Measurements from ENCODE around the gene TSPEAR.

TSPEAR gene

GRCh38 chr21:44535963-44536362 lies 175.4 kb downstream of the TSPEAR start:
- Histone ChIP-seq H3K27me3 (ENCODE audit: control insufficient read depth, low read length) (no peaks in the 10 kb centered on the region), H3K4me3 (ENCODE audit: low read length) (no peak overlapping the region), H3K79me2 (ENCODE audit: control insufficient read depth, low read length) (no peaks in the 10 kb centered on the region), H3K4me1 (ENCODE audit: control insufficient read depth, low read length) (no peaks in the 10 kb centered on the region), H3K9me3 (ENCODE audit: control insufficient read depth, insufficient read depth, low read length) (no peaks in the 10 kb centered on the region), H3K36me3 (ENCODE audit: control insufficient read depth, low read length) (no peaks in the 10 kb centered on the region), H3K4me2 (ENCODE audit: low read length) (no peak overlapping the region), H3K27ac (ENCODE audit: low read depth, low read length) (no peak overlapping the region), H4K20me1 (ENCODE audit: control insufficient read depth, insufficient read depth, low read depth, low read length) (no peaks in the 10 kb centered on the region), H3F3A (ENCODE audit: control insufficient read depth, insufficient read depth) (no peaks in the 10 kb centered on the region), H3K9me2 (replicated peaks; ENCODE audit: control insufficient read depth, low read length) (no peaks in the 10 kb centered on the region)
- TF ChIP-seq CTCF (IDR thresholded peaks at IDR 0.05; ENCODE audit: low read depth, low read length, poor library complexity, severe bottlenecking), result no peak
- TF ChIP-seq EZH2phosphoT487 (IDR thresholded peaks at IDR 0.05; ENCODE audit: borderline replicate concordance, low read length), result no peak

GRCh38 chr21:44534688-44535087 lies 176.7 kb downstream of the TSPEAR start:
- no peaks in the 10 kb centered on the region for H3K79me2 ChIP-seq (ENCODE audit: control insufficient read depth, low read length)
- H3K4me2 ChIP-seq (ENCODE audit: low read length), result no peak overlapping the region
- H3K9me2 ChIP-seq (replicated peaks; ENCODE audit: control insufficient read depth, low read length), result no peaks in the 10 kb centered on the region
- no peaks in the 10 kb centered on the region for H3K27me3 ChIP-seq (ENCODE audit: control insufficient read depth, low read length)
- H3F3A ChIP-seq (ENCODE audit: control insufficient read depth, insufficient read depth), result no peaks in the 10 kb centered on the region
- H3K4me1 ChIP-seq (ENCODE audit: control insufficient read depth, low read length), result no peaks in the 10 kb centered on the region
- H3K27ac ChIP-seq (ENCODE audit: low read depth, low read length), result no peak overlapping the region
- H3K9me3 ChIP-seq (ENCODE audit: control insufficient read depth, insufficient read depth, low read length), result no peaks in the 10 kb centered on the region
- no peaks in the 10 kb centered on the region for H4K20me1 ChIP-seq (ENCODE audit: control insufficient read depth, insufficient read depth, low read depth, low read length)
- TF ChIP-seq CTCF (IDR thresholded peaks at IDR 0.05; ENCODE audit: low read depth, low read length, poor library complexity, severe bottlenecking) (no peak), EZH2phosphoT487 (IDR thresholded peaks at IDR 0.05; ENCODE audit: borderline replicate concordance, low read length) (no peak)
- no peak overlapping the region for H3K4me3 ChIP-seq (ENCODE audit: low read length)
- H3K36me3 ChIP-seq (ENCODE audit: control insufficient read depth, low read length), result no peaks in the 10 kb centered on the region

DNA sequence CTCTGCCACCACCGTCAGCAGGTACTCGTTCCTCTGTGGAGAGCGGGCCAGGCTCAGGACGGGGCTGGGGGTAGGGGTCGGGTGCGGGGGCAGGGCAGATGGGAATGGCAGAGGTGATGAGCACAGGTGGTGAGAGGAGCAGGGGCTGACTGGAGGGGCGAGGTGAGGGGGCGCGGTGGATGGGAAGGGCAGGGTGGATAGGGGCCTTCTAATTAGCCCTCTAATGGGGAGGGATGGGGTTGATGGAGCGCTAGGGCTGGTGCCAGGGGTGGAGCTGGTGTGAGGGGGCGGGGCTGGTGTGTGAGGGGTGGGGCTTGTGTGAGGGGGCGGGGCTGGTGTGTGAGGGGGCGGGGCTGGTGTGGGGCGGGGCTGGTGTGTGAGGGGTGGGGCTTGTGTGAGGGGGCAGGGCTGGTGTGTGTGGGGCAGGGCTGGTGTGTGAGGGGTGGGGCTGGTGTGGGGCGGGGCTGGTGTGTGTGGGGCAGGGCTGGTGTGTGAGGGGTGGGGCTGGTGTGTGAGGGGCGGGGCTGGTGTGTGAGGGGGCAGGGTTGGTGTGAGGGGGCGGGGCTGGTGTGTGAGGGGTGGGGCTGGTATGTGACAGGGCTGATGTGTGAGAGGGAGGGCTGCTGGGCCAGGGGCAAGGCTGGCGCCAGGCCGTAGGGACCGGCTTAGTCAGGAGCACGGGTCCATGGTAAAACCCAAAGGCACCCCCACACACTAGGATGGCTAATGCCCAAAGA lies 177.3 kb downstream of the TSPEAR start:
- H3K4me3 ChIP-seq (ENCODE audit: low read length), result no peak overlapping the region
- H3K27me3 ChIP-seq (ENCODE audit: control insufficient read depth, low read length), result no peaks in the 10 kb centered on the region
- H3K4me2 ChIP-seq (ENCODE audit: low read length), result no peak overlapping the region
- no peaks in the 10 kb centered on the region for H3F3A ChIP-seq (ENCODE audit: control insufficient read depth, insufficient read depth)
- no peaks in the 10 kb centered on the region for H3K36me3 ChIP-seq (ENCODE audit: control insufficient read depth, low read length)
- H3K4me1 ChIP-seq (ENCODE audit: control insufficient read depth, low read length), result no peaks in the 10 kb centered on the region
- TF ChIP-seq CTCF (IDR thresholded peaks at IDR 0.05; ENCODE audit: low read depth, low read length, poor library complexity, severe bottlenecking), result no peak
- no peaks in the 10 kb centered on the region for H3K79me2 ChIP-seq (ENCODE audit: control insufficient read depth, low read length)
- no peaks in the 10 kb centered on the region for H4K20me1 ChIP-seq (ENCODE audit: control insufficient read depth, insufficient read depth, low read depth, low read length)
- no peaks in the 10 kb centered on the region for H3K9me3 ChIP-seq (ENCODE audit: control insufficient read depth, insufficient read depth, low read length)
- no peaks in the 10 kb centered on the region for H3K9me2 ChIP-seq (replicated peaks; ENCODE audit: control insufficient read depth, low read length)
- no peak overlapping the region for H3K27ac ChIP-seq (ENCODE audit: low read depth, low read length)

Measured in DOHH2 (cell line).